H1 (cell line): ENCODE measurements around the gene CIC. TPM values are rescaled to one million over a fixed set of nuclear protein-coding genes. Genes with fewer than 3 reads are reported as not detected.

Source experiments
- ASH2L ChIP-seq: fragments of 200-600, 300-600 bp; sonication (generic); IDR thresholded peaks from one replicate; pipeline ENCODE4 v1.7.1; 2017; ENCODE audit warnings: low read length
- BCL11A ChIP-seq, 2 experiments: IDR thresholded peaks; one replicate each; pipeline ENCODE4 v1.6.1; 2011; ENCODE audit warnings: low read depth in 2 of 2, low read length in 2 of 2, mild to moderate bottlenecking in 2 of 2
- CEBPB ChIP-seq: IDR thresholded peaks from 2 replicates; pipeline ENCODE4 v1.6.1; 2012; ENCODE audit warnings: low read depth, low read length
- CHD1 ChIP-seq: IDR thresholded peaks from 2 replicates; pipeline ENCODE4 v1.6.1; 2012; ENCODE audit warnings: low read depth, low read length, improper control_type of control experiment
- CREB1 ChIP-seq: IDR thresholded peaks from 2 replicates; pipeline ENCODE4 v1.6.1; 2012; ENCODE audit warnings: inconsistent platforms
- CTCF ChIP-seq, 3 experiments: IDR thresholded peaks; 1 replicate in 2 of 3; 2 replicates in 1 of 3; pipeline versions ENCODE4 v1.5.1 to v1.6.1; 2011; ENCODE audit warnings: low read length in 3 of 3, mild to moderate bottlenecking in 3 of 3, inconsistent platforms in 2 of 3, low read depth in 1 of 3, moderate library complexity in 1 of 3; ENCODE audit not compliant: insufficient read depth in 1 of 3; ENCODE audit errors: control extremely low read depth in 1 of 3
- GTF2F1 ChIP-seq: IDR thresholded peaks from 2 replicates; pipeline ENCODE4 v1.6.1; 2012; ENCODE audit warnings: low read depth, low read length, improper control_type of control experiment, borderline replicate concordance
- JUN ChIP-seq: IDR thresholded peaks from 2 replicates; pipeline ENCODE4 v1.6.1; 2011; ENCODE audit warnings: low read depth, mild to moderate bottlenecking, improper control_type of control experiment, low read length
- MAX ChIP-seq: IDR thresholded peaks from 2 replicates; pipeline ENCODE4 v1.6.1; 2012; ENCODE audit warnings: inconsistent platforms
- NANOG ChIP-seq: IDR thresholded peaks from 2 replicates; pipeline ENCODE4 v1.6.1; 2011; ENCODE audit warnings: low read length, low read depth, mild to moderate bottlenecking, inconsistent platforms; ENCODE audit not compliant: insufficient read depth, poor library complexity, severe bottlenecking
- POLR2AphosphoS5 ChIP-seq: IDR thresholded peaks from 2 replicates; pipeline ENCODE4 v1.6.1; 2011; ENCODE audit warnings: low read depth, low read length
- POU5F1 ChIP-seq: IDR thresholded peaks from 2 replicates; pipeline ENCODE4 v1.6.1; 2011; ENCODE audit warnings: low read depth, mild to moderate bottlenecking, low read length, moderate library complexity
- SIRT6 ChIP-seq: IDR thresholded peaks from one replicate; pipeline ENCODE4 v1.7.1; 2012; ENCODE audit warnings: low read length, inconsistent platforms
- SP4 ChIP-seq: IDR thresholded peaks from 2 replicates; pipeline ENCODE4 v1.6.1; 2012; ENCODE audit warnings: low read length, inconsistent platforms
- TAF1 ChIP-seq: IDR thresholded peaks from 2 replicates; pipeline ENCODE4 v1.6.1; 2011; ENCODE audit warnings: mild to moderate bottlenecking, low read depth, low read length
- TEAD4 ChIP-seq: IDR thresholded peaks from 2 replicates; pipeline ENCODE4 v1.6.1; 2012; ENCODE audit warnings: low read depth, low read length, inconsistent platforms, mixed read lengths
- USF2 ChIP-seq: IDR thresholded peaks from 2 replicates; pipeline ENCODE4 v1.6.1; 2011; ENCODE audit warnings: low read length, improper control_type of control experiment
- polyA plus RNA-seq, 7 experiments: library from polyadenylated mRNA; depleted of rRNA in 3 of 7; stranded (reverse) in 5 of 7; unstranded in 2 of 7; fragments of >200 nt in 5 of 7; fragments of 200-250 nt in 2 of 7; gene quantifications; 1 replicate in 5 of 7; 2 replicates in 1 of 7; 4 replicates in 1 of 7; pipeline versions ENCODE4 v1.2.1 to v1.2.3, GENCODE V29; 2011 to 2013; ENCODE audit warnings: missing spikeins in 2 of 7, mixed read lengths in 2 of 7
- total RNA-seq: library from RNA; stranded (reverse); fragmentation: NEBNext Ultra II Directional; extraction: Animal tissue kit (Norgen Biotek cat#: 25700); gene quantifications from 2 replicates; pipeline ENCODE4 v1.2.1, GENCODE V29; 2021

The CIC gene
- total and polyA plus RNA-seq, 2 of the 8 experiments (the other 6 are each of a cell fraction or from before 2014, with no cell fraction given) = 13.2 to 43.6 TPM

GRCh38 chr19:42313096-42313839 lies 44.2 kb downstream of the CIC start, which contains the start of gene TMEM145 (continued):
- TF ChIP-seq CTCF (IDR thresholded peaks at IDR 0.05; ENCODE audit: control extremely low read depth in 1 of 3, insufficient read depth in 1 of 3, low read depth in 1 of 3, low read length in 3 of 3) = peak in 2 of 3 experiments; percentile 4 to 13; a peak in 3 of 4 replicates
- no peak for TF ChIP-seq TEAD4
- no peak for TF ChIP-seq SIRT6
- TF ChIP-seq TAF1 = no peak
- TF ChIP-seq CHD1 = no peak
- no peak for TF ChIP-seq SP4
- peak; percentile 88 for TF ChIP-seq ASH2L
- TF ChIP-seq MAX = no peak
- TF ChIP-seq POU5F1 = no peak
- no peak for TF ChIP-seq GTF2F1
- no peak for TF ChIP-seq JUN
- TF ChIP-seq CEBPB = no peak
- TF ChIP-seq CREB1 = no peak; the same call in 1 of the 2 replicates
- no peak for TF ChIP-seq NANOG
- no peak for TF ChIP-seq BCL11A (IDR thresholded peaks at IDR 0.05; ENCODE audit: low read depth in 2 of 2, low read length in 2 of 2)
- TF ChIP-seq USF2 = no peak
- TF ChIP-seq POLR2AphosphoS5 = no peak
